Stromal cell of bone marrow (primary cell): ENCODE data around the gene OR10V1.
"Not testable (repeated sequence)": the region's sequence is repeated elsewhere in the genome, so short reads cannot be mapped to it uniquely, and the experiment has no call there.

Experiments used
- DNase-seq: peaks from one replicate; pipeline ENCODE4 v3.0.0-alpha.2; 2012; ENCODE audit warnings: low read depth

OR10V1 gene

GRCh38 chr11:59708537-59708936, 5.1 kb downstream of the OR10V1 start:
- no peak for DNase-seq

GRCh38 chr11:59707371-59707770, 6.3 kb downstream of the OR10V1 start:
- no peak for DNase-seq

- DNase-seq: peak; percentile 9
These were observed 6.9 kb downstream of the OR10V1 start for GRCh38 chr11:59706518-59707285.

GRCh38 chr11:59705294-59705693, 8.4 kb downstream of the OR10V1 start:
- DNase-seq: no peak

- not testable (repeated sequence) for DNase-seq
These were observed 10.1 kb downstream of the OR10V1 start for GRCh38 chr11:59703515-59703914.

- DNase-seq: not testable (repeated sequence)
These were observed 13.5 kb downstream of the OR10V1 start for GRCh38 chr11:59700157-59700556.

DNA sequence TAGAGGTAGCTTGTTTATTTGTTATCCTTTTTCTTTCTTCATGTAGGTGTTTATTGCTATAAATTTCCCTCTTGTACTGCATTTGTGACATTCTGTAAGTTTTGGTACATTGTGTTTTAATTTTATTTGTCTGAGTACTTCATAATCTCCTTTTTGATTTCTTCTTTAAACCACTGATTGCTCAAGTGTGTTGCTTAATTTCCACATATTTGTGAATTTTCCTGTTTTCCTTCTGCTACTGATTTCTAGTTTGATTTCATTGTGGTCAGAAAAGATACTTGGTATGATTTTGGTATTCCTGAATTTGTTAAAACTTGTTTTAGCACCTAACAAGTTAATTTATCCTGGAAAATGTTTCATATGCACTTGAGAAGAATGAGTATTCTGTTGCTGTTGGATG, 15.1 kb downstream of the OR10V1 start:
- no peak for DNase-seq

DNA sequence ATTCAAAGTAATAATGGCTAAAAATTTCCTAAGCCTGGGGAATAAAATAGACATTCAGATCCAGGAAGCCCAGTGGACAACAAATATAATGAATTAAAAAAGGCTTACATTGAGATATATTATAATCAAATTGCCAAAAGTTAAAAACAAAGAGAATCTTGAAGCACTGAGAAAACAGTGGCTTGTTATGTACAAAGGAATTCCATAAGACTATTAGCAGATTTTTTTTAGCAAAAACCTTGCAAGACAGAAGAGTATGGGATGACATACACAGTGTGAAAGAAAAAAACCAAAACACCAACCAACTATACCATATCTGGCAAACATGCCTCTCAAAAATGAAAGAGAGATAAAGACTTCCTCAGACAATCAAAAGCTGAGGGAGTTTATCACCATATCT, 20.7 kb downstream of the OR10V1 start:
- DNase-seq: no peak

DNA sequence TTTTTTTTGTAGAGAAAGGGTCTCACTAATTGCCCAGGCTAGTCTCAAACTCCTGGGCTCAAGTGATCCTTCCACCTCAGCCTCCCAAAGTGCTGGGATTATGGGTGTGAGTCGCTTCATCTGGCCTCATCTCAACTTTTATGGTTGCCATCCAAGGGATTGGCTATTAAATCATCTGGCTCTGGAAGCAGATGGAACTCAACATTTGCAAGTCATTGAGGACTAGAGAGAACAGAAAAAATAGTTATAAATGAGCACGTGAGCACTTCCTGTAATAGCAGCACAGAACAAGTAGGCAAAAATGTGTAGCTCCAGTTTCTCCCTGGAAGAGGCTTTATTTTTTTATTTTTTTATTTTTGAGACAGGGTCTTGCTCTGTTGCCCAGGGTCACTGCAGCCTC, 22.5 kb downstream of the OR10V1 start:
- no peak for DNase-seq

DNA sequence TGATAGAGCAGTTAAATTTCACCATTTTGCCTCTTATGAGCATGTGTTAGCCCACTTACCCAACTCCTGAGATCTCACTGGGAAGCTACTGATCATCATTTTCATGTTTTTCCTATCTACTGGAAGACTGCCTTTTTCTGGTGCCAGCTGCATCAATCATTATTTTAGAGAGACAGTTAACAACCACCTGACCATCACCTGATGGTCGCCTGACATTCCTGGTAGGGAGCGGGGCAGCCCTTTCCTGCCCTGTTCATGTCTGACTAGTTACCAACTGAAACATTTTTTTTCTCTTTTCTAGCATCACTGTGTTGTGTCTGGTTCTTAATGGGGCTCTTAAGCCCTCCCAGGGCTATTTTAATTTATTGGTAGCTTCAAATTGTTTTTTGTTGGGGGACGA, 24.6 kb downstream of the OR10V1 start:
- DNase-seq: no peak

- DNase-seq: not testable (repeated sequence)
These were observed 32.4 kb downstream of the OR10V1 start for GRCh38 chr11:59681260-59681725.

DNA sequence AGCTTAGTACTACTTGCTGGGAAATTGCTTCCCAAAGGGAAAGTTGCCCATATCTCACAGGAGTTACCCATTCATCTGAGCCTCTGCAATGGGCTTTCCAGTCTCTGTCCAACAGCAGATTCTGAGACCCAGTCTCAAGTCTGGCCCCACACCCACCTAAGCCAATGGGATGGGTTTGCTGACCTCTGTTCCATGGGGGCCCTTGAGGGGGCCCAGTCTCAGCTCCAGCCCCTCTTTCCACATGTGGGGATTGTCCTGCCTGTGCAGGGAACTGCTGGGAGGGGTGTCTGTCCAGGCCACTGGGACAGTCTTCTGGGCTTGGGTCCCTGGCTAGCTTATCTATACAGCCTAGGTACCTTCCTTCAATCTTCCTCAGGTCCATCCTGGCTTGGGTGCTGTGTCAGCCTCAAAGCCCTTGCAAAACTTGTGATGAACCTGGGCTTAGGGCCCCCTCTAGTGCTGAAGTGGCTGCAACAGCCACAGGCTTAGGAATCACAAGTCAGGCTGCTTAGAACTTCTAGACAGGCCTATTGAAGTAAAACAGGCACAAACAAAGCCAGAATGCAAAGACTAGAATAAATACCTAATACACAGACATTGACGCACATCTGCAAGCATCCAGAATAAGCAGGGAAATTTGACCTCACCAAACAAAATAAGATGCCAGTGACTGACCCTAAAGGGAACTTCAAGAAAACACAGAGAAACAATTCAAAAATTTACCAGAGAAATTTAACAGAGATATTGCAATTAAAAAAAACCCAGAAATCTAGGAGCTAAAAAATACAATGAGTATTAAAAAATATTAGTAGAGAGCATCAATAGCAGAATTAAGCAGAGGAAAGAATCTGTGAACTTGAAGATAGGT, 33.1 kb downstream of the OR10V1 start:
- peak; percentile 53 for DNase-seq

DNA sequence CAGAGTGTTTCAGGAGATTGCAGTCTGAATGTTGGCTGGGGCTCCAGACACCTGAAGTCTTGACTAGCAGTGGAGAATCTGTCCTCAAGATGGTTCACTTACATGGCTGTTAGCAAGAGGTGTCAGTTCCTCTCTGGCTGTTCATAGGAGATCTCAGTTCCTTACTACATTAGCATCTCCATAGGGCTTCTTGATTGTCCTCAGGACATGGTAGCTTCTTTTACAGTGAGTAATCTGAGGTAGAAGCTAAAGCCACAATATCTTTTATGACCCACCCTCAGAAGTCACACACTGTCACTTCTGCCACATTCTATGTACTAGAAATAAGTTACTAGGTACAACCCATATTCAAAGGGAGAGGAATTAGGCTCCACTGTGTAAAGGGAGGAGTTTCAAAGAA, 34.3 kb downstream of the OR10V1 start:
- no peak for DNase-seq

DNA sequence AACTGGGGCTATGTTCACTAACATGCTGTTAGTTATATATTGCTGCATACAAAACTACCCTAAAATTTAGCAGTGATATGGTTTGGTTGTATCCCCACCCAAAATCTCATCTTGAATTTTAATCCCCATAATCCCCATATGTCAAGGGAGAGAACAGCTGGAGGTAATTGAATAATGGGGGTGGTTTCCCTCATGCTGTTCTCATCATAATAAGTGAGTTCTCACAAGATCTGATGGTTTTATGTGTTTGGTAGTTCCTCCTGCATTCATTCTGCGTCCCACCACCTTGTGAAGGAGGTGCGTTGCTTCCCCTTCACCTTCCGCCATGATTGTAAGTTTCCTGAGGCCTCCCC, 34.9 kb downstream of the OR10V1 start:
- DNase-seq: no peak

GRCh38 chr11:59678118-59678812, 35.4 kb downstream of the OR10V1 start:
- DNase-seq: no peak

- no peak for DNase-seq
These were observed 37.4 kb downstream of the OR10V1 start for GRCh38 chr11:59676205-59676604.

DNA sequence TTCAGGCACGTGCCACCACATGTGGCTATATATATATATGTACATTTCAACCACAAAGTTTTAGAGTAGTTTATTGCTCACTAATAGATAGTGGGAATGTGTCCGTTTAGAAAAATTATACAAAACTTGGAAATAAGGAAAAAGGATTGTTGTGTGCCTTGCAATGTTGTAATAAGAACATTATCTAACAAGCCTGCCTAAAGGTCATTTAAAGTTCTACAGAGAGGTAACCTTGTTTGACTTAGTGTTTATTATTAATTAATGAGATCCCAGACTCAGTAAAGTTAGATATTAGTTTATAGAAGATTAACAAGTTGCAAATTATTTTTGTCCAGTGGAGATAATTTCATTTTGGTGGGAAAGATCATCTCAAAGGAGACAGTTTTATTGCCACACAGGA, 39.4 kb downstream of the OR10V1 start:
- no peak for DNase-seq

- no peak for DNase-seq
These were observed 40.4 kb downstream of the OR10V1 start for GRCh38 chr11:59673291-59673690.

DNA sequence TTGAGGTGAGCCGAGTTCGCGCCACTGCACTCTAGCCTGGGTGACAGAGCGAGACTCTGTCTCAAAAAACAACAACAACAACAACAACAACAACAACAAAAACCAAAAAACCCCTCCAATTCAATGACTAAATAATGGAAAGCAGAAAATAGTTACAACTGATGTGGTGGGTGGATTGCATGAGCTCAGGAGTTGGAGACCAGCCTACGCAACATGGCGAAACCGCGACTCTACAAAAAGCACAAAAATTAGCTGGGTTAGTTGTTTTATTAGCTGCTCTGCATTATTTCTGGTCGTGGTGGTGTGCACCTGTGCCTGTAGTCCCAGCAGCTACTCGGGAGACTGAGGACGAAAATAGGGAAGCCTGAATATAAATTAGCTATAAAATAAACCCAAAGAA, 42.2 kb downstream of the OR10V1 start:
- no peak for DNase-seq

GRCh38 chr11:59669611-59670009, 44.0 kb downstream of the OR10V1 start:
- no peak for DNase-seq

- DNase-seq: peak; percentile 98
These were observed 44.6 kb downstream of the OR10V1 start, which contains the start of gene PATL1 for GRCh38 chr11:59668950-59669610. Gene PATL1, minus strand, starts transcription at chr11:59669037. Its CDS starts 142 bp downstream, at chr11:59668895.
